GM21360 (cell line): ENCODE measurements around the gene CPSF3.

ENCODE experiments used
- ATAC-seq: cut with Tn5 transposase; IDR thresholded peaks from one replicate; pipeline ENCODE4 v1.9.1; 2021; ENCODE audit warnings: mild to moderate bottlenecking, moderate library complexity; ENCODE audit not compliant: unreplicated experiment

The CPSF3 gene

GRCh38 chr2:9423100-9423921 is at the start of gene CPSF3, which contains the start of gene ITGB1BP1:
TSS of gene CPSF3 (plus strand) at chr2:9423654. CDS start at chr2:9423774, 120 bp downstream.
TSS of gene ITGB1BP1 (minus strand) at chr2:9423528. CDS start at chr2:9418697, 4,831 bp downstream.
- ATAC-seq = peak; percentile 80

GRCh38 chr2:9374071-9374730 is 49.3 kb upstream of the CPSF3 start:
- no peak for ATAC-seq

- no peak for ATAC-seq
Observed at GRCh38 chr2:9375857-9376428, 47.5 kb upstream of the CPSF3 start.

DNA sequence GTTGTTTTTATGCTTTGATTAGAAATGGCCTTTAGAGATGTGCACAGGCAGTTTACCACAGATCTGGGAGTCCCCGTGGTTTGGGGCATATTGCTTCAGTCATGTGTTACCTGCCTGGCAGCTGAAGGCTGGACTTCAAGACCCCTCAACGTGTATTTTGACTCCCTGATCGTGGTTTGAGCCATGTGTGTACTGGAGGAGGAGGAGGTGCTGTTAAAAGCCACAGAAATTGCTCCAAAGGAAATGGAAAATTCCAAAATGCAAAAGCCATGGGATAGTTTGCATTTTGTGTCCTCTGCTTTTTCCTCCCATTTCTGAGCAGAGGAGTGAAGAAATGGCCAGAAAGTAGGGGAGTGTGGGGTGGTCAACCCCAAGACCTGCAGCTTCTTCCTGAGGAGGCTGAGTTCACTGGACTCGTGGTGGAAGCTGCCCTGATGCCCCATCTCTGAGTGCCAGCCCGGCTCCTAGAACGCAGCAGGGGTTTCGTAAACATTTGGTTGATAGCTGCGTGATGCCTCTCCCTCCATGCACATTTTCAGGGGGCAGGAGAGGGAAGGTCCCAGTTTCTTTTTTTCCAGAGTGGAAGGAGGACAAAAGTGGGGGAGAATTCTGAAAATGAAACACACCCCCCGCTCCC is 45.9 kb upstream of the CPSF3 start:
- ATAC-seq = no peak

DNA sequence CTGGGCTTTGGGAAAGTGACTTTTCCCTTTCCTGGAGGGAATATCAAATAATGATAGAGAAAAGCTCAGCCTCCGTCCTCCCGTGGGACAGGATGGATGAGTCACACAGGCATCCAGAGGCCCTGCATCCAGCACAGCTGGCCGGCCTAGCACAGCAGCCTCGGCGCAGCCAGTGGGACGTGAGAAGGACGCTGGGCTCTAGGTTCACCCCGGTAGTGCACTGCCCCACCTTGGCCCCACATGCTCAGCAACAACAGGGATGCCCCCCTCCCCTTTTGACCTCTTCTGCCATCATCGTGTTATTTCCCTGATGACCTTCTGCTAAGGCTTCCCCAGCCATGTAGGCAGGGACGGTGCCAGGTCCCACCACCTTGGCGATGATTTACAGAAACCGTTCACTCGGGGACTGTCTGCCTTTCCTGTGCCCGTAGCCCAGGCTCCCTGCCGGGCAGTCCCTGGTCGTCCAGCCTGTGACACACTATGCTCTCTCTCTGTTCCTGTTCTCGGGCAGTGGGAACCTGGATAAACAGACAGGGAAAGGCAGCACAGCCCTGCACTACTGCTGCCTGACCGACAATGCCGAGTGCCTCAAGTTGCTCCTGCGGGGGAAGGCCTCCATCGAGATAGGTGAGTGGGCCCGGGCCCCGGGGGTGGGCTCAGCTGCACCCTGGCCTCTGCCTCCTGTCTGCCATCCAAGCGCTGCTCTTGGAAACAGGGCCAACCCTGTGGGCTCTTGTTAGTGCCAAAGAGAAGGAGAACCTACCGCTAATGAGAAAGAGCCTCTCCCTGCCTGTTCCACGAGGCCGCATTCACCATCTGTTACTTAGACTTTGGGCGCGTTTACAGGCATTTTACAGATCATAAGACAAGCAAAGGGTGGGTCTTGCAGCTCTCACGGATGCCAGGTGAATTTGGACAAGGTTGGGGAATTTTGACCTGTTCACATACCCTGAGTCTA is 44.7 kb upstream of the CPSF3 start:
- no peak for ATAC-seq

GRCh38 chr2:9379391-9379755 is 44.1 kb upstream of the CPSF3 start:
- ATAC-seq = no peak

GRCh38 chr2:9380702-9381628 is 42.5 kb upstream of the CPSF3 start:
- ATAC-seq = no peak

GRCh38 chr2:9382604-9383235 is 40.7 kb upstream of the CPSF3 start:
- ATAC-seq = no peak

- ATAC-seq = no peak
Observed at GRCh38 chr2:9384521-9384920, 38.9 kb upstream of the CPSF3 start.

GRCh38 chr2:9385841-9386240 is 37.6 kb upstream of the CPSF3 start:
- ATAC-seq = no peak

- no peak for ATAC-seq
Observed at GRCh38 chr2:9388199-9388681, 35.2 kb upstream of the CPSF3 start.

DNA sequence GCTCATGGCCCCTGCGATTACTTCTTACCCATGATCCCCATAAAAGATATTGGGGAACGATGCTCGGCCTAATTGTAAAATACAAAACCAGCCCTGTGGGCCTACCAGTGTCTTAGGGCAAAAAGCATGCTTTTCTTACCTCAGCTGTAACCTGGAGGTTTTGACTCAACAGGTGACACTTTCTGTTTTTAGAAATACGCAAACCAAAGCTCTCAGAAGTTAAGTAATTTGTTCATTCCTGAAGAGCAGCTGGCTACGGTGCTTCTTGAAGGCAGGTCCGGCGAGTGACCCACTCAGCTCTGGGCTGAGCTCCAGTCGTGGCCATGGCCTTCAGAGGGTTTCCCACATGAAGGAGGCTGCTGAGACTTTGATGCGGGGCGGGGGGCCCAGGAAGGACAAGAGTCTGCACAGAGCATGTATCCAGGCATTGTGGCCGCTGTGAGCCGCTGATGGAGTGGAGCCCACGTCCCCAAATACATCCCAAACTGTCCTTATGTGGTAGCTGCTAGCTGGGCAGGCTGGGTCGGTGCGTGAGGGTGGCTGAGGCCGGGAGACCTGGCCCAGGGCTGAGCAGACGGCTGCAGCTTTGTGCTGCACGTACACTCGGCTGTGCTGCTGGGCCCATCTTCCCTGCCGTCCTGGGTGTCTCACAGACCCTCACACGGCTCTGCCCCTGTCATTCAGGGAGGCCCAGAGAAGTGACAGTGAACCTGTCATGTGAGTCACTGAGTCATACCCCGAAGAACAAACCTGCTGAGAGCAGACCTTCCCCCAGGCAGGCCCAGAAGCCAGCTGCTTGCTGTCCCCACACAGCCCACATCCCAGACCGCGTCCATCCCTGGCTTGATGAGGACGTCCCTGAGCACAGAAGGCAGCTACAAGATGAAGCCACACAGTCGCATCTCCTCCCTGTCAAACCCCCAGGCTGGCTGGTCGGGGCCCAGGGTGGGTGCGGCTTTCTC is 34.2 kb upstream of the CPSF3 start:
- no peak for ATAC-seq

GRCh38 chr2:9390151-9390850 is 33.2 kb upstream of the CPSF3 start:
- ATAC-seq = no peak

- ATAC-seq = no peak
Observed at GRCh38 chr2:9390991-9391390, 32.5 kb upstream of the CPSF3 start.

DNA sequence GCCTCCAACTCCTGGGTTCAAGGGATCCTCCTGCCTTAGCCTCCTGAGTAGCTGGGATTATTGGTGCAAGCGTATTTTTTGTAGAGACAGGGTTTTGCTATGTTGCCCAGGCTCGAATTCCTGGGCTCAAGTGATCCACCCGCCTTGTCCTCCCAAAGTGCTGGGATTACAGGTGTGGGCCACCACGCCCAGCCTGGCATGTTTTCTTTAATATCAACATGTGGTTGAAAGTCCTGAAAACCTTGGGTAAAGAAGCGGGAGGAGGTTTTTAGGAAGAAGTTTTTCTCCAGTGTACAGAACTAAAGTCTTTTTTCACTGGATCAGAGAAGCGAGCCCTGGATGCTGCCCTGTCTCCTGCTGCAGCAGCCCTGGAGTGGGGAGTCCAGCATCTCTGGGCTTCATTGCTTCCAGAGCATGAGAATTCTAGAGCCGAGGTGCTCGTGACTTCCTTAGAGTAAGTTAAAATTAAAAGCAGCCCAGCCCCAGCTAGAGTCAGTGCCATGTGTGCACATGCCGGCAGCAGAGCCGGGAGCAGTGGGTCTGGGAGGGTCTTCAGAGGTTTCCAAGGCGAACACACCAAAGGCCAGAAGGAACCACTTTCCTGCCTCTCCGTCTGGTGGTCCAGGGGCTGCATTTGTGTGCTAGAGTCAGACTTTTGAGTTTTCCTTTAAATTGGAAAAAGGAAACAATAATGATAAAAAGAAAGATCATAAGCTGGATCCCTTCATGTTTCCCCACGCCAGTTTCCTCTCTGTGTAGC is 31.3 kb upstream of the CPSF3 start:
- no peak for ATAC-seq
